Measurements from ENCODE around the gene CD58. TPM values are rescaled to one million over a fixed set of nuclear protein-coding genes. Genes with fewer than 3 reads are reported as not detected.

The CD58 gene
- total RNA-seq, 1 experiment from 2014 or later = 5.3 TPM

DNA sequence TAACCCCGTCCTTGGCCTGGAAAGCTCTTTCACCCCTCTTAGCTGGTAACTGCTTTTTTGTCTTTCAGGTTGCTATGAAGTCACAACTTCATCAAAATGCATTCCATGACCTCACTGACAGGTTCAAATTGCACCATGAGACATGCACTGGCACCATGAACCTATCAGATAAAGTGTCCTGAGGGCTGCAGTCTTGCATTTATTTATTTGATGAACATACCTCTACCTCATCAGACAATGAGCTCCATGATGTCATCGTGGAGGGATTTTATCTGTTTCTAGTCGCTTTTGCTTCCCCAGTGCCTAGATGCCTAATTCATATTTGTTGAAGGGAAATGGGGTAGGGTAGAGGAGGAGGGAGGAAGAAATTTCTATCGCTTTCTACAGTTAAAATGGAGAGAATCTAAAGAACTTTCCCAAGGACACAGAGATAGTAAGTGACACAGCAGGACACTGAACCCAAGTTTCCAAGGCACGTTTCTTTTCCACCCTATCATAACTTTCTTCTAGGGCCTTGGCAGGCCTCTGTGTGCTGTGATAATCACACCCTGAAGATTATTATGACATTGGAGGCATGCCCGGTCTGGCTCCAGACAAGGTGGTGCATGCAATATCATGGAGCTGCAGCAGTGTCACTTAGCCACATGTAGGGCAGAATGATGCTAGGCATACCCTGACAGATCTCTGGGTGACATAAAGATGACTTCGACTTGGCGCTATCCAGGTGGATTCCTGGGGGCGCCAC is 69.5 kb downstream of the CD58 start:
- no peaks in the 10 kb centered on the region for H3K27me3 Mint-ChIP-seq (ENCODE audit: low read depth)
- TF ChIP-seq ZNF232 (CRISPR knock-in tag; IDR thresholded peaks at IDR 0.05) (no peak), ZNF423 (CRISPR knock-in tag; IDR thresholded peaks at IDR 0.05) (no peak), TEAD1 (CRISPR knock-in tag; IDR thresholded peaks at IDR 0.05) (no peak), GTF2I (CRISPR knock-in tag; conservative IDR thresholded peaks at IDR 0.05) (no peak), FOXP1 (CRISPR knock-in tag; IDR thresholded peaks at IDR 0.05; ENCODE audit: borderline replicate concordance) (no peak), TCF7 (CRISPR knock-in tag; IDR thresholded peaks at IDR 0.05; ENCODE audit: low read depth) (no peak), HMGA2 (CRISPR knock-in tag; IDR thresholded peaks at IDR 0.05) (no peak), CBFB (CRISPR knock-in tag; IDR thresholded peaks at IDR 0.05; ENCODE audit: low read depth) (no peak), SOX15 (CRISPR knock-in tag; IDR thresholded peaks at IDR 0.05) (no peak), NFATC4 (CRISPR knock-in tag; IDR thresholded peaks at IDR 0.05) (no peak), ZNF396 (CRISPR knock-in tag; IDR thresholded peaks at IDR 0.05; ENCODE audit: borderline replicate concordance) (no peak)
- TF ChIP-seq, protein P1, sequence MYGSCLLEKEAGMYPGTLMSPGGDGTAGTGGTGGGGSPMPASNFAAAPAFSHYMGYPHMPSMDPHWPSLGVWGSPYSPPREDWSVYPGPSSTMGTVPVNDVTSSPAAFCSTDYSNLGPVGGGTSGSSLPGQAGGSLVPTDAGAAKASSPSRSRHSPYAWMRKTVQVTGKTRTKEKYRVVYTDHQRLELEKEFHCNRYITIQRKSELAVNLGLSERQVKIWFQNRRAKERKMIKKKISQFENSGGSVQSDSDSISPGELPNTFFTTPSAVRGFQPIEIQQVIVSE (CRISPR knock-in tag; IDR thresholded peaks at IDR 0.05; ENCODE audit: borderline replicate concordance) = no peak
- TF ChIP-seq, protein P2, sequence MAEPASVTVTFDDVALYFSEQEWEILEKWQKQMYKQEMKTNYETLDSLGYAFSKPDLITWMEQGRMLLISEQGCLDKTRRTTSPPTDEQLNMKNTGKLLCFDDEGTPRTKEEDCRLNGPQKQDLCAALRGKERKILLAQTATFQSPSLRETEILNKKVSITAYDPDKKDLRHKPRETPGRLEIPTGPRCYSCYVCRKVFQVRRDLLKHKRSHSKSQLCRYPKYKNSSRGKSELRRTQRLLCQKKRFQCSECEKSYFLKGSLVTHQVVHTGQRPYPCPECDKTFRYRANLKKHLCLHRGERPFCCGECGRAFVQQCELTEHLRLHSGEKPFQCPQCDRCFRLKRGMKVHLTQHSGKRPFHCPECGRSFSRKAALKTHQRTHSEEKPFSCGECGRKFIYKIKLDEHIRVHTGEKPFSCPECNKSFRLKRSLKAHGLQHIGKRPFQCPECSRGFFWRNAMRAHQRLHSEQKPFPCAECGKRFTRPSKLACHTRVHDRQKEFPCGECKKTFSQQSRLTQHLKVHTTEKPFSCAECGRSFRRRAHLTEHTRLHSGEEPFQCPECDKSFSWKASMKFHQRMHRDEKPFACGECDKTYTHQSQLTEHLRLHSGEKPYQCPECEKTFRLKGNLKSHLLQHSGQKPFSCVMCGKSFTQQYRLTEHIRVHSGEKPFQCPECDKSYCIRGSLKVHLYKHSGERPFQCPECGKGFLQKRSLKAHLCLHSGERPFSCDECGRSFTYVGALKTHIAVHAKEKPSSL (CRISPR knock-in tag; conservative IDR thresholded peaks at IDR 0.05) = no peak
- TF ChIP-seq, protein P3, sequence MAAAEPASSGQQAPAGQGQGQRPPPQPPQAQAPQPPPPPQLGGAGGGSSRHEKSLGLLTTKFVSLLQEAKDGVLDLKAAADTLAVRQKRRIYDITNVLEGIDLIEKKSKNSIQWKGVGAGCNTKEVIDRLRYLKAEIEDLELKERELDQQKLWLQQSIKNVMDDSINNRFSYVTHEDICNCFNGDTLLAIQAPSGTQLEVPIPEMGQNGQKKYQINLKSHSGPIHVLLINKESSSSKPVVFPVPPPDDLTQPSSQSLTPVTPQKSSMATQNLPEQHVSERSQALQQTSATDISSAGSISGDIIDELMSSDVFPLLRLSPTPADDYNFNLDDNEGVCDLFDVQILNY (CRISPR knock-in tag; IDR thresholded peaks at IDR 0.05) = no peak
- TF ChIP-seq, protein P4, sequence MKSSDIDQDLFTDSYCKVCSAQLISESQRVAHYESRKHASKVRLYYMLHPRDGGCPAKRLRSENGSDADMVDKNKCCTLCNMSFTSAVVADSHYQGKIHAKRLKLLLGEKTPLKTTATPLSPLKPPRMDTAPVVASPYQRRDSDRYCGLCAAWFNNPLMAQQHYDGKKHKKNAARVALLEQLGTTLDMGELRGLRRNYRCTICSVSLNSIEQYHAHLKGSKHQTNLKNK (CRISPR knock-in tag; IDR thresholded peaks at IDR 0.05) = no peak
- TF ChIP-seq, protein P5, sequence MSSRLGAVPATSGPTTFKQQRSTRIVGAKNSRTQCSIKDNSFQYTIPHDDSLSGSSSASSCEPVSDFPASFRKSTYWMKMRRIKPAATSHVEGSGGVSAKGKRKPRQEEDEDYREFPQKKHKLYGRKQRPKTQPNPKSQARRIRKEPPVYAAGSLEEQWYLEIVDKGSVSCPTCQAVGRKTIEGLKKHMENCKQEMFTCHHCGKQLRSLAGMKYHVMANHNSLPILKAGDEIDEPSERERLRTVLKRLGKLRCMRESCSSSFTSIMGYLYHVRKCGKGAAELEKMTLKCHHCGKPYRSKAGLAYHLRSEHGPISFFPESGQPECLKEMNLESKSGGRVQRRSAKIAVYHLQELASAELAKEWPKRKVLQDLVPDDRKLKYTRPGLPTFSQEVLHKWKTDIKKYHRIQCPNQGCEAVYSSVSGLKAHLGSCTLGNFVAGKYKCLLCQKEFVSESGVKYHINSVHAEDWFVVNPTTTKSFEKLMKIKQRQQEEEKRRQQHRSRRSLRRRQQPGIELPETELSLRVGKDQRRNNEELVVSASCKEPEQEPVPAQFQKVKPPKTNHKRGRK (CRISPR knock-in tag; IDR thresholded peaks at IDR 0.05; ENCODE audit: borderline replicate concordance) = no peak
- DNase-seq (ENCODE audit: low spot score) (no peak), ATAC-seq (no peak)
- CTCF ChIA-PET = interaction anchor here (9.0 kb wide), 1 partner anchor 362 kb away, joined by 161 read pairs; no protein-coding TSS in a partner anchor
- H3K4me3 Mint-ChIP-seq = no peak overlapping the region
- POLR2A ChIA-PET = no interaction called here
- no peaks in the 10 kb centered on the region for H3K36me3 Mint-ChIP-seq
- peaks cover 4% of the 10 kb centered on the region; the same call in 1 of the 2 replicates for H3K4me1 Mint-ChIP-seq
- H3K9me3 Mint-ChIP-seq = no peaks in the 10 kb centered on the region
- no peak overlapping the region for H3K27ac Mint-ChIP-seq

DNA sequence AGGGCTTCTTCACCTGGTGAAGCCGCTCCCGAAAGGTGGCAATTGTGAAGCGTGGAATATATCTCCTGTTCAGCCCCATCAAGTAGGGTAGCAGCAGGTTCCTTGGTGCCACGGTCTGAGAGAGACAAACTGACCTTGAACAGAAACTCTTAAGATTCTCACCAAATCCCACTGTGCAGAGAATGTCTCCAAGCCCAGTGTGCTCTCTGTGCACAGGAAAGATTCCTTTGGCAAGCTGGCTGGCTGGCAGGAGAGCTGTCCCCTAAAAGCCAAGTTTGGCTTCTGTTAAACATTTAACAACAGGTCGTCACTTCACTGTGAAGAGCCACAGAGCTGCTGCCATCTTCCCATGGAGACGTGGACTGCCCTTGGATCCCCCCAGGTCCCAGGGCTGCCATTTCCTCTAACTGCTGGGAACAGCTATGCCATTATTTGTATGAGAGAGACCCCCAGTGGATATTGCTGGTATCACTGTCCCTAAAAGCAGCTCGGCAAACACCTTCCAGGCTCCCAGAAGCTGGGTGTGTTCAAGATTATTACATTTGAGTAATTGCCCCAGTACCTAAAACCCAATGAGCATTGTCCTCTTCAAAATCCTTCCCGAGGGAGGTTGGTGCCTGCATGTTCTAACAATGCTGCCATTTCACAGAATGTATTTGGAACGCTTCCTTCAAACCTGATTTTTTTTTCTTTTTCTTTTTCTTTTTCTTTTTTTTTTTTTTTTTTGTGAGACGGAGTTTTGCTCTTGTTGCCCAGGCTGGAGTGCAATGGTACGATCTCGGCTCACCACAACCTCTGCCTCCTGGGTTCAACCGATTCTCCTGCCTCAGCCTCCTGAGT is 71.8 kb downstream of the CD58 start:
- H3K36me3 Mint-ChIP-seq = no peaks in the 10 kb centered on the region
- H3K4me3 Mint-ChIP-seq = no peak overlapping the region
- ChIA-PET POLR2A (interaction anchor here (0.7 kb wide), 2 partner anchors 28 to 670 kb away, joined by 5 read pairs; no protein-coding TSS in a partner anchor), CTCF (interaction anchor here (0.5 to 9.0 kb wide), 59 partner anchors 9 to 1018 kb away, joined by 3 to 161 read pairs (median 3); no protein-coding TSS in a partner anchor)
- DNase-seq (ENCODE audit: low spot score) = peak; percentile 68
- H3K4me1 Mint-ChIP-seq = peaks cover 16% of the 10 kb centered on the region
- no peak overlapping the region for H3K27ac Mint-ChIP-seq
- ATAC-seq = peak; percentile 88
- H3K27me3 Mint-ChIP-seq (ENCODE audit: low read depth) = no peaks in the 10 kb centered on the region
- no peaks in the 10 kb centered on the region for H3K9me3 Mint-ChIP-seq
- TF ChIP-seq PRRX2 (CRISPR knock-in tag; IDR thresholded peaks at IDR 0.05) = no peak
- TF ChIP-seq IRF2 (CRISPR knock-in tag; IDR thresholded peaks at IDR 0.05; ENCODE audit: borderline replicate concordance, low read depth) = no peak
- no peak for TF ChIP-seq RORB (CRISPR knock-in tag; IDR thresholded peaks at IDR 0.05)
- TF ChIP-seq, protein P6, sequence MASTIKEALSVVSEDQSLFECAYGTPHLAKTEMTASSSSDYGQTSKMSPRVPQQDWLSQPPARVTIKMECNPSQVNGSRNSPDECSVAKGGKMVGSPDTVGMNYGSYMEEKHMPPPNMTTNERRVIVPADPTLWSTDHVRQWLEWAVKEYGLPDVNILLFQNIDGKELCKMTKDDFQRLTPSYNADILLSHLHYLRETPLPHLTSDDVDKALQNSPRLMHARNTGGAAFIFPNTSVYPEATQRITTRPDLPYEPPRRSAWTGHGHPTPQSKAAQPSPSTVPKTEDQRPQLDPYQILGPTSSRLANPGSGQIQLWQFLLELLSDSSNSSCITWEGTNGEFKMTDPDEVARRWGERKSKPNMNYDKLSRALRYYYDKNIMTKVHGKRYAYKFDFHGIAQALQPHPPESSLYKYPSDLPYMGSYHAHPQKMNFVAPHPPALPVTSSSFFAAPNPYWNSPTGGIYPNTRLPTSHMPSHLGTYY (CRISPR knock-in tag; IDR thresholded peaks at IDR 0.05) = no peak
- no peak for TF ChIP-seq FOXP1 (CRISPR knock-in tag; IDR thresholded peaks at IDR 0.05; ENCODE audit: borderline replicate concordance)
- TF ChIP-seq, protein P2 (CRISPR knock-in tag; conservative IDR thresholded peaks at IDR 0.05) = no peak
- peak; percentile 12; the same call in 1 of the 2 replicates for TF ChIP-seq ZNF423 (CRISPR knock-in tag; IDR thresholded peaks at IDR 0.05)
- TF ChIP-seq SMAD4 (CRISPR knock-in tag; IDR thresholded peaks at IDR 0.05) = no peak
- TF ChIP-seq ZNF396 (CRISPR knock-in tag; IDR thresholded peaks at IDR 0.05; ENCODE audit: borderline replicate concordance) = peak; percentile 25; the same call in 1 of the 2 replicates
